IPS-NIHi7 (cell line): Measurements from ENCODE around the gene CAMKV.

Experiments
- DNase-seq: peaks from one replicate; pipeline ENCODE4 v3.0.0; 2012; ENCODE audit warnings: mixed read lengths; ENCODE audit errors: extremely low spot score

CAMKV gene

GRCh38 chr3:49896345-49896744 lies 26.6 kb upstream of the CAMKV start:
- no peak for DNase-seq

GRCh38 chr3:49895791-49896190 lies 26.1 kb upstream of the CAMKV start:
- DNase-seq: no peak

- no peak for DNase-seq
Measured at GRCh38 chr3:49889296-49889695, 19.6 kb upstream of the CAMKV start.

GRCh38 chr3:49886922-49887265 lies 17.2 kb upstream of the CAMKV start:
- DNase-seq: no peak

- DNase-seq: no peak
Measured at GRCh38 chr3:49883998-49884397, 14.3 kb upstream of the CAMKV start.

GRCh38 chr3:49882166-49882565 lies 12.5 kb upstream of the CAMKV start:
- DNase-seq: no peak

- peak; percentile 72 for DNase-seq
Measured at GRCh38 chr3:49880581-49881315, 11.0 kb upstream of the CAMKV start.

- DNase-seq: no peak
Measured at GRCh38 chr3:49879721-49880120, 10.0 kb upstream of the CAMKV start.

GRCh38 chr3:49878686-49879085 lies 9.0 kb upstream of the CAMKV start:
- DNase-seq: no peak

- no peak for DNase-seq
Measured at GRCh38 chr3:49877716-49878115, 8.0 kb upstream of the CAMKV start.

- no peak for DNase-seq
Measured at GRCh38 chr3:49876567-49876966, 6.9 kb upstream of the CAMKV start.

GRCh38 chr3:49873623-49874022 lies 3.9 kb upstream of the CAMKV start:
- DNase-seq: no peak

GRCh38 chr3:49872801-49873281 lies 3.1 kb upstream of the CAMKV start:
- DNase-seq: no peak

GRCh38 chr3:49871531-49872153 lies 1.9 kb upstream of the CAMKV start:
- no peak for DNase-seq

- DNase-seq: peak; percentile 74
Measured at GRCh38 chr3:49868862-49869466, 742 bp downstream of the CAMKV start.

- DNase-seq: peak; percentile 83
Measured at GRCh38 chr3:49867871-49868321, 1.8 kb downstream of the CAMKV start.

- DNase-seq: no peak
Measured at GRCh38 chr3:49867400-49867799, 2.3 kb downstream of the CAMKV start.

- no peak for DNase-seq
Measured at GRCh38 chr3:49865198-49865784, 4.4 kb downstream of the CAMKV start.

- no peak for DNase-seq
Measured at GRCh38 chr3:49864505-49864904, 5.2 kb downstream of the CAMKV start.

GRCh38 chr3:49859576-49860305 lies 10.0 kb downstream of the CAMKV start:
- DNase-seq: no peak

- DNase-seq: peak; percentile 100
Measured at GRCh38 chr3:49856181-49857005, 13.3 kb downstream of the CAMKV start, which contains the start of gene TRAIP. Gene TRAIP (minus strand): TSS chr3:49856564. CDS start chr3:49856453, 111 bp downstream.
